NCI-H446 treated with DMSO at 0.1 percent for 48 hours (cell line): Measurements from ENCODE around the gene CDSN.

ENCODE experiments used
- DNase-seq: peaks from one replicate; lab custom pipeline; 2025; lab: John Stamatoyannopoulos, UW

CDSN gene

DNA sequence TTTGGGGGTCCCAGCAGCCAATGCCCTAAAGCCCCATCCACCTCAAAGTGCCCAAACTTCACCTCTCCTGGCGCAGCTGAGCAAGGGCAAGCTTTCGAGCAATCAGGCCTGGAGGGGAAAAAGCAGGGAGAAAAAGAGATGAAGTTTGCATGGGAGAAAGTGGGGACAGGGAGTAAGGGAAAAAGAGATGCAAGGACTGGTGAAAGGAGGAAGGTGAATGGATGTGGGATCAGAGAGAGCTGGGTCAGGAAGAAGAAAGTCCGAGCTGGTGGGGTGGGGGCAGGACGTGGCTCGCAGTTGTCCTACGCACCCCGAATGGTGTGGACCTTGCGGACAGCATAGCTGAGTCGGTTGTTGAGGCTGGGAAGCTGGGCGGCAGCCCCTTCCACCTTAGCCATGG is 25.1 kb upstream of the CDSN start:
- no peak for DNase-seq

DNA sequence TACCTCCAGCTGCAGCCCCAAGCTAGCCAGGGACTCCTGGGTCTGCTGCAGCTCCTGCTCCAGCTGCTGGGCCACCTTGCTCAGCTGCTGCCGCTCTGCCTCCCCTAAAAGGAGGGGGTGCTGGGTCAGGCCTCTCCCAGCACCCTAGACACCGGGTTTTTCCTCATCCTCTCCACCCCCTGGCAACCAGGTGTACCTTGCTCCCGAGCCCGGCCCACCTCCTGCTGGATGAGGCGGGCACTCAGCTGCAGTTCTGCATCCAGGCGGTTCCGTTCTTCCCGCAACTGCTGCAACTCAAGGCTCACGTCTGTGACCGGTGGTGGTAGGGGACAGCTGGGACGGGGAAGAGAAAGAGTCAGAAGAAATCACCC is 24.7 kb upstream of the CDSN start:
- DNase-seq, result no peak

DNA sequence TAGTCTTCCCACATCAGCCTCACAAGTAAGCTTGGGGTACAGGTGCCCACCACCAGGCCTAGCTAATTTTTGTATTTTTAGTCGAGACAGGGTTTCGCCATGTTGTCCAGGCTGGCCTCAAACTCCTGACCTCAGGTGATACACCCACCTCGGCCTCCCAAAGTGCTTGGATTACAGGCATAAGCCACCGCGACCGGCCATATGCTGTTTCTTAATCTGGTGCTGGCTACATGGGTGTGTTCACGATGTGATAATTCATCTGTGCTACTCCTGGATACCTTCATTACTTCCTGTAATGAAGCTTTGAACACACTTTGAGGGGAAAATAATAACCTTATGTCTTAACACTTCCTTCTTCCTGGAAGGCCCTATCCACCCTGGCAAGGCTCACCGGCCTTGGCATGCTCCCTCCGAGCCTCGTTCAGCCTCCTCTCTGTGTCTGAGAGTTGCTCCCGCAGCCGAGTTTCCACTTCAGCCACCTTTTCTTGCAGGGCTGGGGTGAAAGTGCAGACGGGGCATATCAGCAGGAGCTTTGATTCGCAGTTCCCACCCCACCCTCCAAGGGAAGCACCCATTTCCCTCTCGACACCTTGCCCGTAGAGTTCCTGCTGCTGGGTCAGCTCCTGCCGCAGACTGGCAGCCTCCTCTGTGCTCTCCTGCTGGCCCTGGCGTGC is 24.2 kb upstream of the CDSN start:
- no peak for DNase-seq

DNA sequence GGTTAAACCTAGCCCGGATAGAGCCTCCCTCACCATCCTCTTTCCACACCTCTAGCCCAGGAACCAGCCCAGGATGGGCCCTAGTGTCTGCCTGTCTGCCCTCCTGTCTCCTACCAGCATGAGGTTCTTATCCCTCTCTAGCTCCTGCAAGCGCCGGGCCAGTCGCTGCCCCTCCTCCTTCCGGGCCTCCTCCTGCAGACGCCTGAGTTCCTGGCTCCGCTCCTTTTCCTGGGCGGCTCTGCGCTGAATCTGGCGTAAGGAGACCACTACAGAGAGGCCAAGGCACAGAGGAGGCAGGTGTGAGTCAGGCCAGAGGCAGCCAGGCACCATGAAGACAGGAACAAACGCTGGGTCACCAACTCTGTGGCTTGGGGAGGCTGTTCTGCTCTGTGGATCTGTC is 22.9 kb upstream of the CDSN start:
- DNase-seq, result no peak

DNA sequence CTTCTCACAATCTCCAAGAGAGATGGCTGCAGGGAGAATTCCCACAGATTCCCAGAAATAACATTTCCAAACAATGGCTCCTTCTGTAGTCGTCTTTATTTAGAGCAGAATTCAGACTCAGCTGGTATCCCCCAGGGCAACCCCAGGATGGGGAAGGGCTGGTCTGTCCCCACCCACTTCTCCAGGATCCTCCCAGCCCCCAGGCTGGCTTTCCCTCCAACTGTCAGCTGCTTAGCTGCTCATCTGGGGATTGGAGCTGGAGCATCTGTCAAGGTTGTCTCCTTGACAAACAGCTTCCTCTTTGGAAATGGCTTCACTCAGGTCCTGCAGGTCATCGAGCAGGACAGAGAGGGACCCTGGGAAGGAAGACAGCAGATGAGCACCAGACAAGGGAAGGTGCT is 22.1 kb upstream of the CDSN start:
- DNase-seq, result no peak

DNA sequence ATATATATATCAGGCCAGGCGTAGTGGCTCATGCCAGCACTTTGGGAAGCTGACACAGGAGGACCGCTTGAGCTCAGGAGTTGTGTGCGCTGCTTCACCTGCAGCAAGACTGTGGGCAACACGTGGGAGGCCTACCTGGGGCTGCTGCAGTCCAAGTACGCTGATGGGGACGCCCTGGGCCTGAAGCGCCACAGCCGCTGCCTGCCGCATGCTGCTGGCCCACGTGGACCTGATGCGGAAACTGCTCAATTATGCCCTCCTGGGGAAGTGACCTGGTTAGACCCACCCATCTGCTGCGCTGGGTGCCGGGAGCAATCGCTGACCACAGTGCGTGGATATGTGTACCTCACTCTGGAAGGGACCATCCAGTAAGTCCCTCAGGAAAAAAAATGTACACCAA is 20.4 kb upstream of the CDSN start:
- DNase-seq, result no peak

DNA sequence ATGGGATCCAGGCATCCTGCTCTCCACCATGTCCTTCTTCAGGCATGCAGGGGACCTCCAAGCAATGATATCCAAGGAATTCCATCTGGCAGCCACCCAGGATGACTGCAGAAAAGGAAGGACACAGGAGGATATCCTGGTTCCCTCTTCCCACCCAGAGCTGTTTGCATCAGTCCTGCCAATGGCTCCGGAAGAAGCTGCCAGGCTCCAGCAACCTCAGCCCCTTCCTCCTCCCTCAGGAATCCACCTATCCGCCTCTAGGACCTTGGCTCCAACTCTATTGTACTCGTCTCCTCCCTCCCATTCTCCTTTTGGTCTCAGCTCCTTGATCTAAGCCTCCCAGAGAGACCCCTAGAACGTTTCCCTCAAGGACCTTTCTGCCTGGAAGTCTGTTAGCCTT is 19.4 kb upstream of the CDSN start:
- no peak for DNase-seq

DNA sequence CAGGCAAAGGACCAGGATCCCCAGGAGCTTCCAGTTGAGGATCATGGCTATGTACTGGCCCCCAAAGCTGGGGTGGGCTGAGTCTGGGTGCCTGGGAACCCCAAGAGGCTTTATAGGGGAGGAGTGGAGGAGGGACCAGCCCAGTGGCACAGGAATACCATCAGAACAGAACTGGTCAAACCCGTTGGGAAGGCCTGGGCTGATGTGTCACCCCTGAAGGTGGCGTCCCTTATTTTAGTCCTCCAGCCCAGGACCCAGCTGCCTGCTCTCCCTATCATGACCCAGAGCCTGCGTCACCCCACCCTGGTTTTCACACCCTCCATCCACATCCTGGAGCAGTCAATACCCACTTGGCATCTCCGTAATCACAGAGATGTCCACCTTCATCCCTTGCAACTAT is 18.7 kb upstream of the CDSN start, which contains the start of gene PSORS1C2:
Gene PSORS1C2 (minus strand): TSS at position 85 of the 400 bp plus-strand sequence. CDS start 40 bp downstream, at position 45.
- DNase-seq, result no peak

DNA sequence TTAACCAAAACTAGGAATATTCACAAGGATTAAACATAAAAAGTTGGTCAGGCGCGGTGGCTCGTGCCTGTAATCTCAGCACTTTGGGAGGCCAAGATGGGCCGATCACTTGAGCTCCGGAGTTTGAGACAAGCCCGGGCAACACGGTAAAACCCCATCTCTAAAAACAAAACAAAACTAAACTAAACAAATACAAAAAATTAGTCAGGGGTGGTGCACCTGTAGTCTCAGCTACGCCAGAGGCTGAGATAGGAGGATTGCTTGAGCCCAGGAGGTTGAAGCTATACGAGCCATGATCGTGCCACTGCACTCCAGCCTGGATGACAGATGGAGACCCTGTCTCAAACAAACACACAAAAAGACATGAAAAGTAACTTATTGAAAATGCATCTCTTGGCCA is 15.5 kb upstream of the CDSN start:
- DNase-seq, result no peak

DNA sequence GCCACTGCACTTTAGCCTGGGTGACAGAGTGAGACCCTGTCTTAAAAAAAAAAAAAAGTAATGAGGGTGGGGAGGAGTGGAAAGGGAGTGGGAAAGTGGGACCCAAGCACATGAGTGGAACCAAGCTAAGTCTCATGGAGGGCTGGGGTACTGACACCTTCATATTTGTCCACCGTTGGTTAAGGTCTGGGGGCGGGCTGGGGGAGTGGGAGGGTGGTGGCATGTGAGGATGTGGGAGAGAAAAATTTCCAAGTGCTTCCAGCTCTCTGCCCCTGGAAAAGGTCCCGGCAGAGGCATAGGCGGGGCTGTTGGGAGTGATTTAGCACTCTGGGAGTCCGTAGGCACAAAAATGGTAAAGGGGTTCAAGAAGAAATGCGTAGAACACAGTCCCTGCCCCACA is 12.6 kb upstream of the CDSN start:
- DNase-seq, result no peak

DNA sequence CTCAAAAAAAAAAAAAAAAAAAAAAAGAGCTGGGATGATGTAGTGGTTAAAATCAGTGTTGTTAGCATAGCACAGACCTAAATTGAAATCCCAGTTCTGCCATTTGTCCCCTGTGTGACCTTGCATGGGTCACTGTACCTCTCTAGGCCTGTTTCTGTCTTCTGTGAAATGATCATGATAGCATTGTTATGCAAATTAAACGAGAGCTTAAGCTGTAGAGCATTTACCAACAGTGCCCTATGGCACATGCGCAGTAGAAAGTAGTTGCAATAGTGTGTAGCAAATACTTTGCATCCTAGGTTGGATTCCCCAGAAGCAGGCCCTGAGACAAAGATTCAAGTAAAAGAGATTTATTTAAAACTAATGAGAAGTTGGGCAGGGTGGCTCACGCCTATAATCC is 11.3 kb upstream of the CDSN start:
- no peak for DNase-seq

DNA sequence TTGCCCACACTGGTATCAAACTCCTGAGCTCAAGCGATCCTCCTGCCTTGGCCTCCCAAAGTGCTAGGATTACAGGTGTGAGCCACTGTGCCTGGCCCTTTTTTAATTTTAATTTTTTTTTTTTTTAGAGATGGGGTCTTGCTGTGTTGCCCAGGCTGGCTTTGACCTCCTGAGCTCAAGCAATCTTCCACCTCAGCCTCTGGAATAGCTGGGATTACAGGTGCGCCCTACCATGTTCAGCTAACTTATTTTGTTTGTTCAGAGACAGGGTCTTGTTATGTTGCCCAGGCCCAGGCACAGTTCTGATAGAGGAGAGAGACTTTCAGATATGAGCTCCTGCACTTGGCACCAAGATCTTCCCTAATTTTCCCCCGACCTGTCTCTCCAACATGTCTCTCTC is 10.5 kb upstream of the CDSN start:
- no peak for DNase-seq

DNA sequence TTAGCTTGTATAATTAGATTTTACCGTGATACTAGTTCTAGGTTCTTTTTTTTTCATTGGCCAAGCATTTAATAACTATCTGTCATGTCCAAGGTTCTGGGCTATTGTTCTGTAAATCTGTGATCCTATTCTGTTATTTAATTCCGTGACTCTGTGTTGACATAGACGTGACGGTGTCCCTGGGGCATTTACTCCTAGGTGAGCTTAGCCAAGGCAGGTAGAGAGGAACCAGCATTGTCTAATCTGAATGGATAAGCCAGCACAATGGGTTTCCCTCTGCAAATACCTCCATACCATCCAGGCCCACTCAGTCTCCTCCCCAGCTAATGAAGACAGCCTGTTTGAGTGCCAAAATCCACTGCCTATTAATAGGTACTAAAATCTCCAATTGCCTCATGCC is 8.9 kb upstream of the CDSN start:
- no peak for DNase-seq

DNA sequence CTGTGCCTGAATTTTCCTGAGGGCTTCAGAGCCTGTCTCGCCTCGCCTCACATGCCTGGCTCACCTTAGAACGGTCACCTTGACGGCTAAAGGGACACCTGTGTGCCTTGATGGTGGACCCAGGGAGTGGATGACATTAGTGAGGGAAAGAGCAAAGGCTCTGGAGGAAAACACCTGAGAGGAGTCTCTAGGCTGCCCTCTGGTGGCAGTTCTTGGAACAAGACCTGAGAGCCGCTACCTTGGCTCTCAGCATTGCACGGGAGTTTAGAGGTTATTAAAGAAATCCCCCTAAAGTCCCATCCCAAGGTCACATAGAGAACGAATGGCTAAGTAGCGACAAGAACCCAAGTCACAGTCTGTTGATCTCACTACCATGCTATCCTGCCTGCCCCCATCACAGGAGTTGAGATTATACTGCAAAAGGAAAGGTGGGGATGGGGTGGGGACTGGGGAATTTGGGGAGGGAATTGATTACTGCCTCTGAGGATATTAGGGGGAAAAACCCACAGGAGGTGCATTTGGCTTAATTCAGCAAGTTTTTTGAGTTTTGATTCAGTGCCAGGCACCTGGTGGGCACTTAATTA is 7.9 kb upstream of the CDSN start:
- no peak for DNase-seq

DNA sequence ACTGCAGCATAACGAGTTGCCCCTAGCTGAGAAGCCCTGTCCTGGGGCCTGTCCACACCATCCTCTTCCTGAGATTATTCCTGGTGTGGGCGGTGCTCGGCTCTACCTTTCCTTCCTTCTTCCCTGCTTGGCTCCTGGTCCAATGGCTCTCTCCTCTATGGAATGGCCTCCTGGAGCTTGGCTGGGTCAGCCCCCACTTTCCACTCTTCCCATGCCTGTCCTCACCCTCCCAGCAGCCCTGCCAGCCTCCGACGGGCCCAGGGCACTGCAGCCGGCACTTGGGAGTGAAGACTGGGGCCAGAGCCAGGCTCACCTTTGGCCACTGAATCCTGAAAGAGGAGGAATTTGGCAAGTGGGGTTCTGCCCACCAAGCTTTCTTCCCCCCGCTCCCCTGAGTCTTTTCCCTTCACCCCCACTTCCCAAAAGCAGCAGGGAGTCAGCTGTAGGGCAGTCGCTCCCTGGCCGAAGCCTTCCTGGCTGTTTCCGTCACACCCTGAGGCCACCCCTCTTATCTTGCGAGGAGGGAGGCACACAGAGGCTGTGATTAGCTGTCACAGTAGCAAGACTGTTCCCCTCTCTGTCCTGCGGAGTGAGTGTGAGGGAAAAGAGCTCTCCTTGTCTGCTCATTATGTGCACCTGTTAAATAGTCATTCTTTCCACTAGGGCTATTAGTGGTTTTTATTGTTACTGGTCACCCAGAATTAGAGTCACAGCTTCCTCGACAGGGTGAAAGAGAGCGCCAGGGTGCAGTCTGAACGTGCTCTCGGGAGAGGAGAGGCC is 6.3 kb upstream of the CDSN start:
- DNase-seq, result no peak

DNA sequence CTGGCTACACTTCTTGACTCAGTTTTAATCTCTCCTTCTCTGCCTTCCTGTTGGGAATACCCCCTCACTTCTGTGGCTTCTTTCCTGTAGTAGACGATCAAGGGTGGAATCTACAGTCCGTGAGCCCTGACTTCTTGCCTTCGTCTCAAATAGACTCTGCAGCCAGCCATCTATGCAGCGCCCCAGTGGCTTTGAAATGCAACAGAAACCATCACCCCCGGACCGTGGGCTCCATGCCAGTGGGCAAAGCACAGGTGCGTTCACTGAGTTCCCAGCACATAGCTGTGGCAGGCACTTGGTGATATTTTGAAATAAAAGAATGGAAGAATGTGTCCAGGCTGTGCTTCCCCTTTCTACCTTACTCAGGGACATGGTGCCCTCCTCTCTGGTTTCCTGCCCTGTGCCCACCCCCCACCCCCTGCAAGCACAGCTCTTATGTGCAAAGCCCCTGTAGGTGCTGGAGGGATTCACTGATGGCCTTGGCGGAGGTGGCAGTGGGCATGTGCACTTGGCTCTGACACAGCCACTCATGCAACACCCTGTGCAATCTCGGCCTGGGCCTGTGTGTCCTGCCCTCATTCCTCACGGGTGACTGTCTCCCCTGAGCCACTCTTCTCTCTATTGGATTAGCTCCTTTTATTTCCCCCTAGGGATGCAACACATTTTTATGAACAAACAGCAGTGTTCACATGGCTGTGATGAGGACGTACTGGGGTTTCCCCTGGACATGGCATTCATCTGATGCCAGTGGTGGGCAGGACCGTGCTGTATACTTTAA is 5.5 kb upstream of the CDSN start:
- no peak for DNase-seq

DNA sequence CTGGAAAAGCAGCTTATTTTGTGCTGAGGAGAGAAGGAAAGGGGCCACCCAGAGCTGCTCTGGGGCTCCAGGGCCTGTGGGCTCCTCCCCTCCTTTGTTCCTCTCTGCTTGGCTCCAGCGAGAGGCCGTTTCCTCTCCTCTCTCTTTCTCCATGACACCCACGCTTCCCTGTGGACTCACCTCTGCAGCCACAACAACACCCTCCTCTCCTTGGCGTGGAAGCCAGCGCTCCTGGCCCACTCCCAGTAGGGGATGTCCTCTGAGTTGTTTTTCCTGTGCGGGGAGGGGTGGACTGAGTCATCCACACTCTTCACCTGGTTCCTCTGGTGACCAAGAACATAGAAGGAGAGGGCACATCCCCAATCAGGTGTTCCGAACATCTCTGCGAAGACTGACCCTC is 4.9 kb upstream of the CDSN start:
- DNase-seq, result no peak

DNA sequence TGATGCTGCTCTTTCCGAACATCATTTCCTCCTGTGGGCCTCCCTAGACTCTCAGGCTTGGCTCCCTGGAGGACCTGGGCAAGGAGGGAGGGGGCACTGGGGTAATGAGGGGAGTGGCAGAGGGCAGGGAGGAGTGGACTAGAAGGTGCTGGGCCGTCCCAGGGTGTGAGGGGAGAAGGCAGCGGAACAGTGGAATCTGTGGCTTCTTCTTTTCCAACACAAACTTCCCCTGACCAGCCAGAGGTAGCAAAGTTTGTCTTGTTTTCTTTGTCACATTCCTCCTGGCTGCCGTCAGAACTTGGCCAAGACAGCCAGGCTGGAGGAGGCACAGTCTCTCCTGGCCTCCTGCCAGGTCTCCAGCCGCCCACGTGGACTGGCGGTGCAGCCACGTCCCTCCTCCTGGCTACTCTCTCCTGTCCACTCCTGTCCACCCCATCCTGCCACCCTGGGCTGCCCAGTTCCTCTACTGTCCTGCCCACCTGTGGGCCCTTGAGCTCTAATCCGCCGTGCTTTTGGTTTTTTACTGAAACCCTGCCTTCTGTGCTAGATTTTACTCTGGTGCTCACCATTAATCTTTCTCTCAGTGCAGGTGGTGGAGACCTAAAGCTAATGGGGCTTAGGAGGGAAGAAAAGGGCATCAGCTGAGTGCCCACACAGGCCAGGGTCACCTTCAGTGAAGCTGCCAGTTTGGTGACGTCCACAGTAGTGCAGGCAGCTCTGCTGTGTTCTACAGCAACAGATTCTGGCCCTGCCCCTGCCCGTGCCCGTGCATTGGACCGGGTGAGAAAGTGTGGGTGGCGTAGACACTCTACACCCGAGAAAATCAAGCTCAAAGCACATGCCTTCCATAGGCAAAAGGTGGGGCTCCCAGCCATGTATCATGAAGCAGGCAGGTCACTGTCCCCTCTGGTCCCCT is 2.8 kb upstream of the CDSN start:
- no peak for DNase-seq

DNA sequence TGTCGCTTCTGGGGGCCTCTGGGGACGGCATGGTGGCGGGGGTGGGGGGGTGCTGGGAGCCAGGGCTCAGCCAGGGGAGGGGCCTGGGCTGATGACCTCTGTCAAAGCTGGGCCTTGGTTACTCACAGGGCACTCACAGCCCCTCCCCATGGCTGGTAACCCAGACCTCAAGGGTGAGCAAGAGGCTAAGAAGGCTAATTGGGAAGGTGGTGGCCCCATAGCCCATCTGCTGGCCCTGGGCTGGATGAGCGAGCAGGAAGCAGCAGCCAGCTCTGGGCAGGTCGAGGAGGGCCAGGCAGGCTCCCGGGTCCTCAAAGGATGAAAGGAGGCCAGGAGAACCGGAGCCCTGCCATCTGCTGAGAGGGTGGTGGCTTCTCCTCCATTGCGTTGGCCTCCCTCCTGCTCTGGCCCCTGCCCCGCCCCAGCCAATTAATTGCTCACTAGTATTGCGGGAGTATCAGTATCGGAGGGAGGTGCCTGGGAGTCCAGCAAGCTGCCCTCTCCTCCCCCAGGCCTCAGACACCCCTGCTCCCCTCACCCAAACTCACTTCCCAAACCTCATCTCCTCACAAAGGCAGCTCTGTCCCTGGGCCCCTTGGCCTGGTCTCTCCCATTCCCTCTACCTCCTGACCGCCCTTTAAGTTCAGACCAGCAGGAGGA is 1.0 kb upstream of the CDSN start:
- DNase-seq, result no peak

DNA sequence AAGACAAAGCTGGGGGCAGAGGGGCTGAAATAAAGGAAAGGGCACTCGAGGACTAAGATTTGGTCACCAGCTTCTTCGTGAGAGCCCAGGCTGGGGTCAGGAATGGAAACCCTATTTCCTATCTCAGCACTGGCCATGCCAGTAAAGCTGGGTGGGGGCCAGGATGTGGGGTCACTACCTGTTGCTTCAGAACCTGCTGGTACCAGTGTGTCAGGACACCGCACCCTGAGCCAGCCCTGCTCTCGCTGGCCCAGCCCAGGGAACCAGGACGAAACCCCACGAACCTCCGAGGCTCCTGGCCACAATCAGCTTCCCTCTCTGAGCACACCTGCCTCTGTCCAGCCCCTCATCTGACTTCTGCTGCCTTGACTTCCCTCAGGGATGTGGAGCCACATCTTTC is 2.1 kb downstream of the CDSN start:
- DNase-seq, result no peak
